Esophagus muscularis mucosa (tissue), 4 donors: ENCODE measurements around the gene NUP205. TPM values are rescaled to one million over a fixed set of nuclear protein-coding genes. Genes with fewer than 3 reads are reported as not detected.
A peak's percentile ranks its signal among the peaks of the same experiment; 100 is the strongest.

Experiments
- DNase-seq: peaks from one replicate; pipeline ENCODE4 v3.0.0-alpha.2; 2017; ENCODE audit errors: extremely low spot score
- H3K27ac ChIP-seq, 4 donors: fragments of 200-600 bp; sonication (generic); replicated peaks in 1 of 4; 1 replicate in 3 of 4; 2 replicates in 1 of 4; pipeline ENCODE4 v1.5.1; 2016 to 2019; ENCODE audit warnings: mild to moderate bottlenecking in 1 of 4
- H3K27me3 ChIP-seq, 4 donors: fragments of 200-600 bp; sonication (generic); one replicate each; pipeline versions ENCODE4 v1.5.1 to v1.6.0; 2016 to 2019
- H3K36me3 ChIP-seq, 4 donors: fragments of 200-600 bp; sonication (generic); one replicate each; pipeline ENCODE4 v1.5.1; 2016 to 2019
- H3K4me1 ChIP-seq, 4 donors: fragments of 200-600 bp; sonication (generic); one replicate each; pipeline ENCODE4 v1.5.1; 2016 to 2019
- H3K4me3 ChIP-seq, 4 donors: fragments of 200-600 bp; sonication (generic); 1 replicate in 2 of 4; 2 replicates in 2 of 4; pipeline ENCODE4 v1.5.1; 2016 to 2019; ENCODE audit warnings: mild to moderate bottlenecking in 4 of 4, moderate library complexity in 1 of 4
- H3K9me3 ChIP-seq, 4 donors: fragments of 200-600 bp; sonication (generic); 1 replicate in 3 of 4; 2 replicates in 1 of 4; pipeline ENCODE4 v1.5.1; 2016 to 2019
- CTCF ChIP-seq, 3 experiments: fragments of 200-600 bp in 2 of 3; fragments of 450-650 bp in 1 of 3; sonication (generic) in 2 of 3; IDR thresholded peaks; one replicate each; pipeline ENCODE4 v1.5.1; 2017 to 2019; ENCODE audit warnings: antibody characterized with exemption in 3 of 3, mild to moderate bottlenecking in 2 of 3, moderate library complexity in 1 of 3
- EP300 ChIP-seq: sonication (generic); formaldehyde crosslinking; IDR thresholded peaks from one replicate; pipeline ENCODE4 v1.6.1; 2017; ENCODE audit warnings: antibody characterized with exemption
- POLR2A ChIP-seq: fragments of 450-650 bp; IDR thresholded peaks from one replicate; pipeline ENCODE4 v1.6.1; 2017; ENCODE audit warnings: antibody characterized with exemption, moderate library complexity, mild to moderate bottlenecking, low read depth
- POLR2AphosphoS5 ChIP-seq, 2 donors: sonication (generic); formaldehyde crosslinking; IDR thresholded peaks; one replicate each; pipeline ENCODE4 v1.6.1; 2017; ENCODE audit warnings: antibody characterized with exemption in 2 of 2
- WGBS: methylation state at CpG from one replicate; pipeline ENCODE4 v1.1.5; 2018; 5-methylcytosine and 5-hydroxymethylcytosine counted together
- intact Hi-C: fragments of 100-400 bp; cut with DNase I; formaldehyde crosslinking; loops from one replicate; pipeline ENCODE4 v1.15.1; 2023
- total RNA-seq, 4 donors: library from RNA; depleted of rRNA; stranded (reverse); fragments of >200 nt; gene quantifications; one replicate each; pipeline versions ENCODE4 v1.1.0 to v1.2.1, GENCODE V29; 2016

NUP205 gene
- total RNA-seq, 4 donors from 2014 or later = 23.3 to 39.9 (median 34.7) TPM

- Histone ChIP-seq H3K27me3 (no peaks in the 10 kb centered on the region), H3K4me1 (no peaks in the 10 kb centered on the region), H3K4me3 (no peak overlapping the region), H3K36me3 (peaks cover 4 to 42% (median 21%) of the 10 kb centered on the region in 4 donors), H3K27ac (peak overlapping the region in 1 of 4 donors; percentile 16), H3K9me3 (no peaks in the 10 kb centered on the region)
- 74% methylated on average over 14 of the region's 15 CpGs for WGBS
- no peak for DNase-seq
- intact Hi-C loops = no loop called here
- TF ChIP-seq POLR2A (no peak), CTCF (IDR thresholded peaks at IDR 0.05) (no peak), POLR2AphosphoS5 (IDR thresholded peaks at IDR 0.05) (no peak), EP300 (no peak)
Observed at GRCh38 chr7:135650831-135651573, 93.3 kb downstream of the NUP205 start.

GRCh38 chr7:135653340-135654080 is 95.8 kb downstream of the NUP205 start:
- Histone ChIP-seq H3K4me1 (no peaks in the 10 kb centered on the region), H3K9me3 (no peaks in the 10 kb centered on the region), H3K27ac (no peak overlapping the region), H3K4me3 (no peak overlapping the region), H3K36me3 (peaks cover 0 to 18% (median 6%) of the 10 kb centered on the region in 4 donors), H3K27me3 (no peaks in the 10 kb centered on the region)
- WGBS = 94% methylated on average over 12 of the region's 12 CpGs
- intact Hi-C loops = no loop called here
- no peak for DNase-seq
- TF ChIP-seq EP300 (no peak), POLR2AphosphoS5 (IDR thresholded peaks at IDR 0.05) (no peak), CTCF (IDR thresholded peaks at IDR 0.05) (no peak), POLR2A (no peak)

GRCh38 chr7:135658564-135658963 is 100.8 kb downstream of the NUP205 start:
- no peak for DNase-seq
- 91% methylated on average over 5 of the region's 5 CpGs for WGBS
- no peak for TF ChIP-seq POLR2A
- TF ChIP-seq POLR2AphosphoS5 (IDR thresholded peaks at IDR 0.05) = no peak
- TF ChIP-seq CTCF (IDR thresholded peaks at IDR 0.05) = no peak
- no peak for TF ChIP-seq EP300
- H3K27me3 ChIP-seq = no peaks in the 10 kb centered on the region
- no peak overlapping the region for H3K27ac ChIP-seq
- H3K9me3 ChIP-seq = no peaks in the 10 kb centered on the region
- peaks cover 13 to 15% (median 14%) of the 10 kb centered on the region in 4 donors for H3K4me1 ChIP-seq
- no peaks in the 10 kb centered on the region for H3K36me3 ChIP-seq
- no peak overlapping the region for H3K4me3 ChIP-seq
- intact Hi-C loops = no loop called here

GRCh38 chr7:135659159-135659846 is 101.6 kb downstream of the NUP205 start:
- Histone ChIP-seq H3K9me3 (no peaks in the 10 kb centered on the region), H3K36me3 (no peaks in the 10 kb centered on the region), H3K4me3 (no peak overlapping the region), H3K27me3 (no peaks in the 10 kb centered on the region), H3K27ac (no peak overlapping the region), H3K4me1 (peaks cover 21 to 22% (median 22%) of the 10 kb centered on the region in 4 donors)
- no peak for DNase-seq
- no peak for TF ChIP-seq POLR2A
- no peak for TF ChIP-seq POLR2AphosphoS5 (IDR thresholded peaks at IDR 0.05)
- no peak for TF ChIP-seq EP300
- no peak for TF ChIP-seq CTCF (IDR thresholded peaks at IDR 0.05)
- WGBS = 74% methylated on average over 9 of the region's 9 CpGs
- intact Hi-C loops = no loop called here
